ENCODE measurements around the gene ABCA1. TPM values are rescaled to one million over a fixed set of nuclear protein-coding genes. Genes with fewer than 3 reads are reported as not detected.
A peak's percentile ranks its signal among the peaks of the same experiment; 100 is the strongest.

Gene ABCA1
- total and polyA plus RNA-seq, 2 of the 13 experiments (the other 11 are each of a cell fraction or from before 2014, with no cell fraction given), result 26.8 to 63.8 TPM

- no peak for TF ChIP-seq NPAS2 (CRISPR knock-in tag; IDR thresholded peaks at IDR 0.05; ENCODE audit: borderline replicate concordance)
- TF ChIP-seq AGO1 (IDR thresholded peaks at IDR 0.05; ENCODE audit: low read depth, low read length, poor library complexity, severe bottlenecking), result peak; percentile 24
- 0 out of 2 replicates have a peak, but pooled peaks have one; percentile 26 for TF ChIP-seq CHCHD3 (CRISPR knock-in tag; IDR thresholded peaks at IDR 0.05)
- TF ChIP-seq BCL3 (CRISPR knock-in tag; IDR thresholded peaks at IDR 0.05), result no peak; the same call in 1 of the 2 replicates
- 0 out of 2 replicates have a peak, but pooled peaks have one; percentile 44 for TF ChIP-seq KLF12 (CRISPR knock-in tag; IDR thresholded peaks at IDR 0.05; ENCODE audit: borderline replicate concordance)
- no peak for TF ChIP-seq ZBTB44 (CRISPR knock-in tag; IDR thresholded peaks at IDR 0.05)
- TF ChIP-seq PRPF4 (IDR thresholded peaks at IDR 0.05; ENCODE audit: low read depth, low read length, poor library complexity, severe bottlenecking), result no peak
- no peak for TF ChIP-seq GRHL1 (CRISPR knock-in tag; conservative IDR thresholded peaks at IDR 0.05)
- TF ChIP-seq ZBTB8A (CRISPR knock-in tag; IDR thresholded peaks at IDR 0.05; ENCODE audit: borderline replicate concordance, low read depth), result 0 out of 2 replicates have a peak, but pooled peaks have one; percentile 45
- no peak for TF ChIP-seq GPBP1L1 (CRISPR knock-in tag; IDR thresholded peaks at IDR 0.05)
- TF ChIP-seq ZMYM4 (CRISPR knock-in tag; IDR thresholded peaks at IDR 0.05), result 0 out of 2 replicates have a peak, but pooled peaks have one; percentile 37
- TF ChIP-seq MAX (IDR thresholded peaks at IDR 0.05), result no peak; the same call in none of the 2 replicates
- peak; percentile 33; the same call in 1 of the 2 replicates for TF ChIP-seq PAXIP1 (CRISPR knock-in tag; conservative IDR thresholded peaks at IDR 0.05)
- TF ChIP-seq SP5 (CRISPR knock-in tag; IDR thresholded peaks at IDR 0.05; ENCODE audit: borderline replicate concordance, low read depth), result peak; percentile 63
These were observed 180.2 kb downstream of the ABCA1 start, which contains the start of gene NIPSNAP3A (continued) for GRCh38 chr9:104747565-104748358.
